Mesothelial cell of epicardium (in vitro differentiated cells): ENCODE measurements around the gene DNAH8. TPM values are rescaled to one million over a fixed set of nuclear protein-coding genes. Genes with fewer than 3 reads are reported as not detected.

Experiments used
- DNase-seq, 2 experiments: peaks; one replicate each; pipeline ENCODE4 v3.0.0; 2021; ENCODE audit warnings: low spot score in 2 of 2; ENCODE audit not compliant: unreplicated experiment in 2 of 2
- H3K27ac Mint-ChIP-seq: 2 replicates; pipeline ENCODE4 v1.8.0; 2021; ENCODE audit warnings: mixed read lengths
- H3K27me3 Mint-ChIP-seq: 2 replicates; pipeline ENCODE4 v1.8.0; 2021; ENCODE audit warnings: low read depth, mixed read lengths
- H3K36me3 Mint-ChIP-seq: 2 replicates; pipeline ENCODE4 v1.8.0; 2021; ENCODE audit warnings: mixed read lengths
- H3K4me1 Mint-ChIP-seq: 2 replicates; pipeline ENCODE4 v1.8.0; 2021; ENCODE audit warnings: mixed read lengths
- H3K4me3 Mint-ChIP-seq: 2 replicates; pipeline ENCODE4 v1.8.0; 2021; ENCODE audit warnings: mild to moderate bottlenecking, moderate library complexity, mixed read lengths
- H3K9me3 Mint-ChIP-seq: 2 replicates; pipeline ENCODE4 v1.8.0; 2021; ENCODE audit warnings: mixed read lengths
- total RNA-seq: library from RNA; stranded (reverse); gene quantifications from 3 replicates; pipeline ENCODE4 v1.2.1, GENCODE V29; 2021
- TF ChIP-seq, protein P1 (sequence below): fragments of 200-600 bp; sonication (generic); IDR thresholded peaks from one replicate; pipeline ENCODE4 v1.5.0; 2021; ENCODE audit warnings: antibody characterized with exemption; ENCODE audit not compliant: unreplicated experiment

The DNAH8 gene
- total RNA-seq, 1 donor from 2014 or later: 0.25 TPM

DNA sequence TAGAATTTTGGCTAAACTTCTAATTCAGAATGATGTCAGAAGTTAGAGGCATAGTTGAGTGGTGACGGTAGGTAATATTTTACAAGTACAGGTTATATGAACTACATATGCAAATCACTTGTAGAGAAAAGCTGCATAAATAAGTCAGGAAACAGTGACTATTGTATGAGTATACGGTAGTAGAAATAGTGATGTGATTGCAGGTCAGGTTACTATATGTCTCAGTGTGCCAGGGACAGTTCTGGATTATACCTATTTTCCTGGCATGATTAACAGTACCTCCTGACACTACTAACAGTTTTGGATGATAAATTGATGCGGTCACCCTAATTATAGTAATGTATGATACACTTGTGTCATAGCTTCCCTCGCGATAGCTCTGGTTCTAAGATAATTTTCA lies 9.2 kb downstream of the DNAH8 start:
- Mint-ChIP-seq H3K4me1 (peaks cover 7% of the 10 kb centered on the region), H3K4me3 (no peak overlapping the region), H3K27me3 (peaks cover 3% of the 10 kb centered on the region), H3K27ac (no peak overlapping the region), H3K36me3 (no peaks in the 10 kb centered on the region), H3K9me3 (peaks cover 8% of the 10 kb centered on the region)
- TF ChIP-seq, protein P1, sequence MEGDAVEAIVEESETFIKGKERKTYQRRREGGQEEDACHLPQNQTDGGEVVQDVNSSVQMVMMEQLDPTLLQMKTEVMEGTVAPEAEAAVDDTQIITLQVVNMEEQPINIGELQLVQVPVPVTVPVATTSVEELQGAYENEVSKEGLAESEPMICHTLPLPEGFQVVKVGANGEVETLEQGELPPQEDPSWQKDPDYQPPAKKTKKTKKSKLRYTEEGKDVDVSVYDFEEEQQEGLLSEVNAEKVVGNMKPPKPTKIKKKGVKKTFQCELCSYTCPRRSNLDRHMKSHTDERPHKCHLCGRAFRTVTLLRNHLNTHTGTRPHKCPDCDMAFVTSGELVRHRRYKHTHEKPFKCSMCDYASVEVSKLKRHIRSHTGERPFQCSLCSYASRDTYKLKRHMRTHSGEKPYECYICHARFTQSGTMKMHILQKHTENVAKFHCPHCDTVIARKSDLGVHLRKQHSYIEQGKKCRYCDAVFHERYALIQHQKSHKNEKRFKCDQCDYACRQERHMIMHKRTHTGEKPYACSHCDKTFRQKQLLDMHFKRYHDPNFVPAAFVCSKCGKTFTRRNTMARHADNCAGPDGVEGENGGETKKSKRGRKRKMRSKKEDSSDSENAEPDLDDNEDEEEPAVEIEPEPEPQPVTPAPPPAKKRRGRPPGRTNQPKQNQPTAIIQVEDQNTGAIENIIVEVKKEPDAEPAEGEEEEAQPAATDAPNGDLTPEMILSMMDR: no peak
- no peak for DNase-seq

- Mint-ChIP-seq H3K9me3 (peaks cover 4% of the 10 kb centered on the region), H3K4me1 (peaks cover 9% of the 10 kb centered on the region), H3K4me3 (no peak overlapping the region), H3K36me3 (no peaks in the 10 kb centered on the region), H3K27ac (no peak overlapping the region), H3K27me3 (no peaks in the 10 kb centered on the region)
- no peak for DNase-seq
- TF ChIP-seq, protein P1: no peak
Observed at GRCh38 chr6:38725414-38726183, 10.5 kb downstream of the DNAH8 start.

GRCh38 chr6:38728203-38728602 lies 13.1 kb downstream of the DNAH8 start:
- Mint-ChIP-seq H3K36me3 (no peaks in the 10 kb centered on the region), H3K4me3 (no peak overlapping the region), H3K4me1 (peaks cover 6% of the 10 kb centered on the region), H3K9me3 (no peaks in the 10 kb centered on the region), H3K27ac (no peak overlapping the region), H3K27me3 (peaks cover 2% of the 10 kb centered on the region)
- no peak for DNase-seq
- TF ChIP-seq, protein P1: no peak

- peaks cover 6% of the 10 kb centered on the region for H3K4me1 Mint-ChIP-seq
- H3K36me3 Mint-ChIP-seq: peaks cover under 1% of the 10 kb centered on the region
- peaks cover 6% of the 10 kb centered on the region for H3K9me3 Mint-ChIP-seq
- no peak for DNase-seq
- peaks cover 2% of the 10 kb centered on the region for H3K27me3 Mint-ChIP-seq
- H3K4me3 Mint-ChIP-seq: no peak overlapping the region
- TF ChIP-seq, protein P1: no peak
- no peak overlapping the region for H3K27ac Mint-ChIP-seq
Observed at GRCh38 chr6:38730140-38730862, 15.2 kb downstream of the DNAH8 start.

DNA sequence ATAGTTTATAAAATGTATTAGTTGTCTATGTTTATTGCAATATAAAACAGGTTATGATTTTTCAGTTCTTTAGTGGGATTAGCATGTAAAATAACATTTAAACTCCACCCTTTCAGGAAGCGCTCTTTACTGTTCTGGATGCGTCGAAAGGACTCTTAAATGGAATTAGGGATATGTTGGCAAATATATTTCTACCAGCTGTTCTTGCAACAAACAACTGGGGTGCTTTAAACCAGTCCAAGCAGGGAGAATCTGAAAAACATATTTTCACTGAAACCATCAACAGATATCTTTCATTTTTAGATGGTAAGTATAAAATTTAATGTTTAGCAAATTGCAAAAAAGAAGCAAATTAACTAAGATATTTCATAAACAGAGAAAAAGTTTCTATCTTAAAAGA lies 21.8 kb downstream of the DNAH8 start:
- TF ChIP-seq, protein P1: no peak
- Mint-ChIP-seq H3K27me3 (peaks cover 25% of the 10 kb centered on the region), H3K4me3 (no peak overlapping the region), H3K36me3 (peaks cover 3% of the 10 kb centered on the region), H3K4me1 (no peaks in the 10 kb centered on the region), H3K9me3 (peaks cover 13% of the 10 kb centered on the region), H3K27ac (no peak overlapping the region)
- no peak for DNase-seq
